AG04450 (cell line): ENCODE measurements around the gene DCUN1D3. TPM values are rescaled to one million over a fixed set of nuclear protein-coding genes. Genes with fewer than 3 reads are reported as not detected.
A peak's percentile ranks its signal among the peaks of the same experiment; 100 is the strongest.
"Not testable (repeated sequence)": the region's sequence is repeated elsewhere in the genome, so short reads cannot be mapped to it uniquely, and the experiment has no call there.

Source experiments
- CTCF ChIA-PET: fragments of 300-600, 350-600 bp; formaldehyde crosslinking; extraction: SDS; loops from one replicate; lab custom pipeline; 2022; ENCODE audit warnings: antibody characterized with exemption, inconsistent platforms; lab: Charles Lee
- POLR2A ChIA-PET: fragments of 350-600 bp; formaldehyde crosslinking; extraction: SDS; loops from one replicate; lab custom pipeline; 2021; ENCODE audit warnings: antibody characterized with exemption, inconsistent platforms; lab: Yijun Ruan, JAX
- DNase-seq: peaks from one replicate; pipeline ENCODE4 v3.0.0-alpha.2; 2011; ENCODE audit warnings: low read depth, low spot score
- H3K27ac ChIP-seq: one replicate; pipeline ENCODE4 v1.5.1; 2012; ENCODE audit warnings: low read depth, low read length, control low read depth
- H3K27me3 ChIP-seq: one replicate; pipeline ENCODE4 v1.6.0; 2012; ENCODE audit warnings: low read length; ENCODE audit not compliant: control insufficient read depth, insufficient read depth
- H3K4me3 ChIP-seq: 2 replicates; pipeline ENCODE4 v1.5.1; 2011; ENCODE audit warnings: mild to moderate bottlenecking, low read depth, low read length, control low read depth
- H3K9me3 ChIP-seq: 2 replicates; pipeline ENCODE4 v1.5.1; 2012; ENCODE audit warnings: low read length; ENCODE audit not compliant: control insufficient read depth, insufficient read depth
- polyA plus RNA-seq: library from polyadenylated mRNA; depleted of rRNA; stranded (reverse); fragments of >200 nt; gene quantifications from 2 replicates; pipeline ENCODE4 v1.2.3, GENCODE V29; 2011; rRNA removed
- small RNA-seq: library from RNA; depleted of rRNA; stranded (forward); fragments of <200 nt; gene quantifications from one replicate; pipeline ENCODE3, GENCODE V24; 2012; ENCODE audit warnings: low read depth; ENCODE audit not compliant: insufficient read length
- TF ChIP-seq, protein P1 (sequence below): IDR thresholded peaks from 2 replicates; pipeline ENCODE4 v1.5.1; 2011; ENCODE audit warnings: low read depth, low read length, control low read depth, inconsistent platforms

DCUN1D3 gene
- polyA plus RNA-seq, 1 experiment = 11.3 TPM

DNA sequence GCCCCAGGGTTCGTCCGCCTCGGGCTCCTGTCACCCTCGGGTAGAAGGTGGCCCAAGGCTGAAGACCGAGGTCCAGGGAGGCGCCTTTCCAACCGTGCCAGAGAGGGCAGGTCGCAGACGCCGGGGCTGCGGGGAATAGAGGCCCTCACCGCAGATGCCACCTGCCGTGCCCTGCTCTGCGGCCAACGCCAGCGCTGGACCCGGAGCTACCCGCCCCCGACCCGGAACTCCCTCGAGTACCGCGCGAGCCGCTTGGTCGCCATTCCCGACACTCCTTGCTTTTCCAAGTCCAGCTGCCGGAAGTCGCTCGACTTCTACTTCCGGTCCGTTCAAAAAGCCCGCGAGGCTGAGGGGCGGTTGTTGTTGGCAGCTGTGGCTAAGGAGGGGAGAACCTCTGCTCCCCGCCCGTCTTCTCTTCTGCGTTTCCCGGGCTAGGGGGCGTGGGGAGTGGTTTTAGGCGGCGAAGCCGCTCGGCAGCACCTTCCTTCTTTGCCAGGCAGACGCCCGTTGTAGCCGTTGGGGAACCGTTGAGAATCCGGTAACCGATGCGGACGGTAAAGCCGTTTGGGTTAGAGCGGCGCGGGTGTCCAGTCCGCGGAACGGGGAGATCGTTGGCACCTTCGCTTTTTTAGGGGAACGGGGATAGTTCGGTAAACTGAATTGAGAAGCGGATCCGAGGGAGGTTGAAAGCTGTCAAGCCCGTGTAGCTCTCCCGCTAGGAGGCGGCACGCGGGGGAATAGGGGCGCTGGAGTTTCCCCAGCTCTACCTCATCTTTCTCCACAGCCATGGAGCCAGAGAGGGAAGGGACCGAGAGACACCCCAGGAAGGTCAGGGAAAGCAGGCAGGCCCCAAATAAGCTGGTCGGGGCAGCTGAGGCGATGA is 93.7 kb downstream of the DCUN1D3 start, which contains the start of the genes ERI2 and REXO5:
TSS of gene ERI2 (minus strand) at position 305 of the 883 bp plus-strand sequence. CDS start at position 263, 42 bp downstream.
TSS of gene REXO5 (plus strand) at position 360 of the 883 bp plus-strand sequence. CDS start at position 787, 427 bp downstream.
- H3K27me3 ChIP-seq = no peaks in the 10 kb centered on the region
- TF ChIP-seq, protein P1, sequence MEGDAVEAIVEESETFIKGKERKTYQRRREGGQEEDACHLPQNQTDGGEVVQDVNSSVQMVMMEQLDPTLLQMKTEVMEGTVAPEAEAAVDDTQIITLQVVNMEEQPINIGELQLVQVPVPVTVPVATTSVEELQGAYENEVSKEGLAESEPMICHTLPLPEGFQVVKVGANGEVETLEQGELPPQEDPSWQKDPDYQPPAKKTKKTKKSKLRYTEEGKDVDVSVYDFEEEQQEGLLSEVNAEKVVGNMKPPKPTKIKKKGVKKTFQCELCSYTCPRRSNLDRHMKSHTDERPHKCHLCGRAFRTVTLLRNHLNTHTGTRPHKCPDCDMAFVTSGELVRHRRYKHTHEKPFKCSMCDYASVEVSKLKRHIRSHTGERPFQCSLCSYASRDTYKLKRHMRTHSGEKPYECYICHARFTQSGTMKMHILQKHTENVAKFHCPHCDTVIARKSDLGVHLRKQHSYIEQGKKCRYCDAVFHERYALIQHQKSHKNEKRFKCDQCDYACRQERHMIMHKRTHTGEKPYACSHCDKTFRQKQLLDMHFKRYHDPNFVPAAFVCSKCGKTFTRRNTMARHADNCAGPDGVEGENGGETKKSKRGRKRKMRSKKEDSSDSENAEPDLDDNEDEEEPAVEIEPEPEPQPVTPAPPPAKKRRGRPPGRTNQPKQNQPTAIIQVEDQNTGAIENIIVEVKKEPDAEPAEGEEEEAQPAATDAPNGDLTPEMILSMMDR = peak; percentile 65
- H3K27ac ChIP-seq = peak within 1 kb of the TSS; percentile 92
- peak; percentile 84 for DNase-seq
- POLR2A ChIA-PET = interaction anchor here (0.6 to 0.9 kb wide), 7 partner anchors 13 to 318 kb away, joined by 3 to 9 read pairs (median 4); partner anchors contain the start of genes DCUN1D3, LYRM1 and THUMPD1
- H3K4me3 ChIP-seq = peak within 1 kb of the TSS; percentile 97
- CTCF ChIA-PET = interaction anchor here (0.6 to 1.3 kb wide), 18 partner anchors 8 to 494 kb away, joined by 3 to 10 read pairs (median 4); no protein-coding TSS in a partner anchor
- no peaks in the 10 kb centered on the region for H3K9me3 ChIP-seq

DNA sequence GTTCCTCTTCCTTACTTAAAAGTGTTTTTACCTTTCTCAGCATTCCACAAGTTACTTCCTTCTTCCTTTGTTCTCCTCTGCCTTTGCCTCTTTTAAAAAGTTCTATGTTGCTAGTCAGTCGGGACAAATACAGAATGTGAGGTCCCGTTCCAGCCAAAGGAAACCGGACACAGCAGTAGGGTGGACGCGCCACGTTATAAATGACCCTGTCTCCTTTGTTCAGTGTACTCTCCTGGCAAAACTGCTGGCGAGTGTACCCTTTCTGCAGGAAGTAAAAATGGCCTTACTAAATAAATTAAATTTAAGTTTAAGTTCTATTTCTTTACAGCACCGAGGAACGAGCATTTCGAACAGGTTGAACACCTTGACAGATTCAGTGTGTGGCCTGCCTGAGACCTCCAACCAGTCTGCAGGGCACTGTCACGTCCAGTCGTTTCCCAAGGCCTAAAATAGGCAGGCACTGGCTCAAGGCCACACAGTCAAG is 94.4 kb downstream of the DCUN1D3 start:
- POLR2A ChIA-PET = interaction anchor here (0.9 kb wide), 1 partner anchor 78 kb away, joined by 5 read pairs; no protein-coding TSS in a partner anchor
- H3K27me3 ChIP-seq = not testable (repeated sequence)

More for the DNA sequence above, 94.4 kb downstream of the DCUN1D3 start:
- H3K9me3 ChIP-seq, DNase-seq: not testable (repeated sequence)
- Histone ChIP-seq H3K27ac (peak overlapping the region; percentile 52), H3K4me3 (peak overlapping the region; percentile 97)
- CTCF ChIA-PET = interaction anchor here (0.6 to 1.4 kb wide), 4 partner anchors 8 to 852 kb away, joined by 3 to 10 read pairs (median 4); no protein-coding TSS in a partner anchor

Small RNA genes within 50 kb of the gene (small RNA-seq; reads per million reads assigned to genes)
- not detected for gene RF00618

Other genes with a start within 250 kb of the DCUN1D3 start
- gene ACSM1, start 202.7 kb downstream of the DCUN1D3 start, polyA plus RNA-seq = not detected in 2 replicates
- gene THUMPD1, start 158.5 kb downstream of the DCUN1D3 start, polyA plus RNA-seq = 17.4 and 26.8 TPM in 2 replicates
- 0.45 and 0.76 TPM in 2 replicates for gene ACSM3, start 136.3 kb downstream of the DCUN1D3 start, polyA plus RNA-seq
- gene ERI2, start 93.9 kb downstream of the DCUN1D3 start, polyA plus RNA-seq = 10.2 and 14.8 TPM in 2 replicates
- gene REXO5, start 93.8 kb downstream of the DCUN1D3 start, polyA plus RNA-seq = 2.4 and 2.6 TPM in 2 replicates
- gene LYRM1, start 413 bp upstream of the DCUN1D3 start, polyA plus RNA-seq = 32.3 and 41.1 TPM in 2 replicates